Heart left ventricle (tissue), 16 donors: Measurements from ENCODE around the gene ZNF579. TPM values are rescaled to one million over a fixed set of nuclear protein-coding genes. Genes with fewer than 3 reads are reported as not detected.
A peak's percentile ranks its signal among the peaks of the same experiment; 100 is the strongest.

Experiments used
- ATAC-seq, 4 donors: fragments of 200-7000 bp; cut with Tn5 transposase; one replicate each; pipeline ENCODE4 v1.9.1; 2020 to 2022; ENCODE audit warnings: moderate library complexity in 4 of 4, mild to moderate bottlenecking in 3 of 4, moderate number of reproducible peaks in 1 of 4
- DNase-seq, 5 donors: peaks; one replicate each; pipeline ENCODE4 v3.0.0-alpha.2; 2020
- H3K27ac ChIP-seq, 12 donors: fragments of 200-600 bp; sonication (generic) in 4 of 12; one replicate each; pipeline versions ENCODE4 v1.5.0 to v1.8.0; 2016 to 2022; ENCODE audit warnings: mild to moderate bottlenecking in 2 of 12
- H3K27me3 ChIP-seq, 9 donors: fragments of 200-600 bp; sonication (generic) in 2 of 9; one replicate each; pipeline versions ENCODE4 v1.5.1 to v1.8.0; 2016 to 2022; ENCODE audit warnings: mild to moderate bottlenecking in 3 of 9
- H3K36me3 ChIP-seq, 9 donors: fragments of 200-600 bp; sonication (generic) in 2 of 9; one replicate each; pipeline versions ENCODE4 v1.5.0 to v1.8.0; 2018 to 2022; ENCODE audit warnings: mild to moderate bottlenecking in 2 of 9
- H3K4me1 ChIP-seq, 12 donors: fragments of 200-600 bp; sonication (generic) in 4 of 12; one replicate each; pipeline versions ENCODE4 v1.5.0 to v1.8.0; 2016 to 2022; ENCODE audit warnings: mild to moderate bottlenecking in 3 of 12
- H3K4me3 ChIP-seq, 12 donors: fragments of 200-600 bp; sonication (generic) in 4 of 12; one replicate each; pipeline versions ENCODE4 v1.5.0 to v1.8.0; 2017 to 2022; ENCODE audit warnings: mild to moderate bottlenecking in 9 of 12, moderate library complexity in 4 of 12
- H3K9me3 ChIP-seq, 12 donors: fragments of 200-600 bp; sonication (generic) in 4 of 12; one replicate each; pipeline versions ENCODE4 v1.5.0 to v1.8.0; 2016 to 2022; ENCODE audit warnings: mild to moderate bottlenecking in 1 of 12
- POLR2A ChIP-seq, 2 donors: fragments of 450-650 bp; IDR thresholded peaks; one replicate each; pipeline ENCODE4 v1.6.1; 2017; ENCODE audit warnings: antibody characterized with exemption in 2 of 2, mild to moderate bottlenecking in 2 of 2, moderate library complexity in 2 of 2
- WGBS, 4 donors: extraction: QIAGEN DNeasy Blood & Tissue Kit in 2 of 4; methylation state at CpG; one replicate each; pipeline versions ENCODE4 v1.1.5 to v1.1.7; 2013 to 2018; 5-methylcytosine and 5-hydroxymethylcytosine counted together
- intact Hi-C, 10 donors: fragments of 100-400 bp; cut with DNase I; formaldehyde crosslinking; loops; one replicate each; pipeline versions ENCODE4 v1.11.1 to v1.14.2; 2022
- polyA plus RNA-seq, 2 donors: library from polyadenylated mRNA; stranded (reverse); fragments of 200-250 nt; gene quantifications; one replicate each; pipeline ENCODE4 v1.2.3, GENCODE V29; 2013
- total RNA-seq, 9 donors: library from RNA; depleted of rRNA in 2 of 9; stranded (reverse); fragments of >200 nt in 2 of 9; fragmentation: NEBNext Ultra II Directional in 3 of 9; extraction: Animal tissue kit (Norgen Biotek cat#: 25700) in 3 of 9; gene quantifications; one replicate each; pipeline versions ENCODE4 v1.1.0 to v1.2.4, GENCODE V29; 2016 to 2023
- TF ChIP-seq, protein P1 (sequence below), 12 donors: fragments of 200-600 bp; sonication (generic) in 4 of 12; IDR thresholded peaks; one replicate each; pipeline versions ENCODE4 v1.5.0 to v1.8.0; 2018 to 2022; ENCODE audit warnings: antibody characterized with exemption in 12 of 12, mild to moderate bottlenecking in 5 of 12
- donor health status: ischemic (EF 13 %, LVEDD 7.1; RV severe dilation, severe dysfunction).
- donor health status: healthy with polysubstance abuse.
- donor health status: DM: no; HTN: yes; CAD: no.
- donor health status: DM: no; HTN: no; CAD: no.
- donor health status: ischemic (EF 25% LVEDD 6.9; RV normal size, moderate dysfunction).
- donor health status: ischemic (EF 25% LVEDD 5.7; RV mildly dilated, moderate dysfunction).
- donor health status: healthy.
- donor health status: DM: yes; HTN: yes; CAD: no.
- donor health status: ischemic (EF 35%, LVEDD 5.7; RV mildly dilated, moderate dysfunction).
- donor health status: nonischemic (EF 11% LVEDD 7.7; RV severe dilation, severe dysfunction).
- donor health status: DM: yes; HTN: yes; CAD: no.
- donor health status: PGD.
- donor health status: ischemic (EF 29% LVEDD 5.4; RV normal size, mild dysfunction).
- donor health status: nonischemic (EF 23%, LVEDD 6.1; RV moderate dilation, normal function).

ZNF579 gene
- total and polyA plus RNA-seq, 11 donors: 5.4 to 13.9 (median 9.8) TPM

DNA sequence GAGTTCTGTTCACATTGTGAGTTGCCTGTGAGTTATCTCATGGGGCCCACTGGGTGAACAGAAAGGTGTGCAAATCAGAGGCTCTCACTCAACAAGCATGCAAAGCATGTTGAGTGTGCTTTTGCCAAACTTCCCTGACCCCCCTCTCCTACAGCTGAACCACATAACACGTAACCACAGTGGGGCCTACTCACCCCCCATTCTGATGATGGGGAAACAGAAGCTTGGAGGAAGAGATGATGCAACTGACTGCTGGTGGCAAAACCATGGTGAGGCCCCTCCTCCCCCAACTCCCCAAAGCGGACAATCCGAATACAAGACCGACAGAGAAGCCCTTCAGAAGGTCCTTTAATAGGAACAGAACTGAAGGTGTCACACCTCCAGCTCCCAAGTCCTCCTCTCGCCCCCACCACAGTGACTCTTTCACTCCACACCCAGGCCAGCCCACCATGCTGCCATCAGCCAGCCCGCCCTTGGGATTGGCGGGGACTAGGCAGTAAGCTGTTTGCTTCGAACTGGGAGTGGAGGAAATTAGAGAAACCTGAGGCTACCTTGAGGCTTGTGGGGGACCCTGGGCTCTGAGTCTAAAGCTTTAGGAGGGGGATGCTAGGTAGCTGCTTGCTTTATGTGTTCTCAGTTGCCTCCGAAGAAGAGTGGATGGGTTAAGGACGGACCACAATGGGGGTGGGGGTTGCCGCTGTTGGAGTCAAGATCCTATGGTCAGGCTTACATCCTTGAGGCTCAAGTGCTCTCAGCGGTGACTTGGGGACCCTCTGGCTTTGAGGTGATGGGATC, 40.0 kb upstream of the ZNF579 start:
- WGBS, 4 donors: 87 to 92% (median 91%) methylated on average over 12 of the region's 12 CpGs

DNA sequence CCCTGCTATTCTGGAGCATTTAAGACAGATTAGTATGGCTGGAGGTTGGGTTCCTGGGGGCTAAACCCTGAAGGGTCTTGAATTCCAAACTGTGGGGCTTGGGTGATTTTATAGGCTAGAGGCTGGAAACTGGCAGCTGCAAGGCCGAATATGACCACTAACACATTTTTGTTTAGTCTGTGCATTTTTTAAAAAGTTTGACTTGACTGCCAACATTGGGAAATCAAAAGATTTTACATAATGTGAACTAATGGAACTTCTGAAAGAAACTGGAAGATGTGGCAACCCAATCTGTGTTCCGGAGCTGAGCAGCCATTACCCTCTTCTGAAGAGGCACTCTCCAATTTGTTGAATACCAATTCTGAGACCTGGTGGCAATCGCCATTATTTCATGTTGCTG, 38.6 kb upstream of the ZNF579 start:
- Histone ChIP-seq H3K4me1 (peaks cover 0 to 37% (median 9%) of the 10 kb centered on the region in 12 donors), H3K9me3 (no peaks in the 10 kb centered on the region), H3K4me3 (no peak overlapping the region), H3K36me3 (peaks cover 0 to 52% (median 33%) of the 10 kb centered on the region in 9 donors), H3K27me3 (no peaks in the 10 kb centered on the region), H3K27ac (peak overlapping the region in 1 of 12 donors; percentile 58)
- WGBS, 4 donors: 84 to 93% (median 88%) methylated on average over 3 of the region's 3 CpGs
- intact Hi-C loops: no loop called here
- TF ChIP-seq, protein P1, sequence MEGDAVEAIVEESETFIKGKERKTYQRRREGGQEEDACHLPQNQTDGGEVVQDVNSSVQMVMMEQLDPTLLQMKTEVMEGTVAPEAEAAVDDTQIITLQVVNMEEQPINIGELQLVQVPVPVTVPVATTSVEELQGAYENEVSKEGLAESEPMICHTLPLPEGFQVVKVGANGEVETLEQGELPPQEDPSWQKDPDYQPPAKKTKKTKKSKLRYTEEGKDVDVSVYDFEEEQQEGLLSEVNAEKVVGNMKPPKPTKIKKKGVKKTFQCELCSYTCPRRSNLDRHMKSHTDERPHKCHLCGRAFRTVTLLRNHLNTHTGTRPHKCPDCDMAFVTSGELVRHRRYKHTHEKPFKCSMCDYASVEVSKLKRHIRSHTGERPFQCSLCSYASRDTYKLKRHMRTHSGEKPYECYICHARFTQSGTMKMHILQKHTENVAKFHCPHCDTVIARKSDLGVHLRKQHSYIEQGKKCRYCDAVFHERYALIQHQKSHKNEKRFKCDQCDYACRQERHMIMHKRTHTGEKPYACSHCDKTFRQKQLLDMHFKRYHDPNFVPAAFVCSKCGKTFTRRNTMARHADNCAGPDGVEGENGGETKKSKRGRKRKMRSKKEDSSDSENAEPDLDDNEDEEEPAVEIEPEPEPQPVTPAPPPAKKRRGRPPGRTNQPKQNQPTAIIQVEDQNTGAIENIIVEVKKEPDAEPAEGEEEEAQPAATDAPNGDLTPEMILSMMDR (IDR thresholded peaks at IDR 0.05): no peak
- TF ChIP-seq POLR2A (IDR thresholded peaks at IDR 0.05): no peak
- ATAC-seq (no peak), DNase-seq (no peak)

More for the DNA sequence above, 40.0 kb upstream of the ZNF579 start:
- no peaks in the 10 kb centered on the region for H3K27me3 ChIP-seq
- H3K36me3 ChIP-seq: peaks cover 0 to 43% (median 28%) of the 10 kb centered on the region in 9 donors
- DNase-seq (peak in 1 of 5 donors; percentile 37), ATAC-seq (no peak)
- H3K4me1 ChIP-seq: peaks cover 0 to 48% (median 11%) of the 10 kb centered on the region in 12 donors
- no peaks in the 10 kb centered on the region for H3K9me3 ChIP-seq
- no peak overlapping the region for H3K27ac ChIP-seq
- intact Hi-C loops: loop anchor here in 1 of 10 donors (5.0 kb wide), 1 partner anchor 103 kb away; no protein-coding TSS in a partner anchor
- H3K4me3 ChIP-seq: no peak overlapping the region
- TF ChIP-seq, protein P1 (IDR thresholded peaks at IDR 0.05): no peak
- TF ChIP-seq POLR2A (IDR thresholded peaks at IDR 0.05): no peak

DNA sequence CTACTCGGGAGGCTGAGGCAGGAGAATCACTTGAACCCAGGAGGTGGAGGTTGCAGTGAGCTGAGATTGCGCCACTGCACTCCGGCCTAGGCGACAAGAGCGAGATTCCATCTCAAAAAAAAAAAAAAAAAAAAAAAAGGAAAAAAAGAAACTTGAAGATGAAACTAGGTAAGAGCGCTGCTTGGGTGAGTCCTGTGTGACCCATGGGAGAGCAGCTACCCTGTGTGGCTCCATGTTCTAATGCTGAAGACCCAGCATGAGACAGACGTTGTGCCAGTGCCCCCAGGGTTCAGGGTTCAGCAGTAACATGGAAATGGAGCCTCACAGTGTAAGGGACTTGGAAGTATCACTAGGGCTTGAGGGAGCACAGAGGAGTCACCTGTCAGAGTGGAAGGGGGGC, 37.8 kb upstream of the ZNF579 start:
- peaks cover 0 to 32% (median 3%) of the 10 kb centered on the region in 12 donors for H3K4me1 ChIP-seq
- TF ChIP-seq, protein P1 (IDR thresholded peaks at IDR 0.05): no peak
- no peak for TF ChIP-seq POLR2A (IDR thresholded peaks at IDR 0.05)
- ATAC-seq (no peak), DNase-seq (peak in 1 of 5 donors; percentile 9)
- H3K27me3 ChIP-seq: no peaks in the 10 kb centered on the region
- no peak overlapping the region for H3K27ac ChIP-seq
- 90 to 93% (median 91%) methylated on average over 7 of the region's 7 CpGs for WGBS, 4 donors
- no peaks in the 10 kb centered on the region for H3K9me3 ChIP-seq
- H3K4me3 ChIP-seq: no peak overlapping the region
- intact Hi-C loops: no loop called here
- peaks cover 0 to 61% (median 36%) of the 10 kb centered on the region in 9 donors for H3K36me3 ChIP-seq

DNA sequence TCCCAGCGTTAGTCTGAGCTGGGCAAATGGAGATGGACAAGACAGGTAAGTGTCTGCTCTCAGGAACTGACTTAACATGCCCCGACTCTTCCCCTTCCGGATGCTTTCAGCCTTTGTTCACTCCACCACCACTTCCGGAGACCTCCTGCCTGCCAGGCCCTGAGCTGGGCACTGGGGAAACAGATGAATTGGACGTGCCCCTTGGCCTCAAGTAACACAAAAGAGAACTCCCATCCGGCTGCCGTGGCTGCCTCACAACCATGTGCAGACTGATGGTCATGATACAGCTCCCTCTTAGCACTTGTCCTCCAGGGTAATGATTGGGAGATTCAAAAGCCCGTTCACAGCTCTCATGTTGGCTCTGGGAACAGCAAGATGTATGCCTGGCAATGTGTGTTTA, 36.8 kb upstream of the ZNF579 start:
- ATAC-seq: no peak
- TF ChIP-seq POLR2A (IDR thresholded peaks at IDR 0.05): no peak
- TF ChIP-seq, protein P1 (IDR thresholded peaks at IDR 0.05): no peak
- Histone ChIP-seq H3K36me3 (peaks cover 0 to 62% (median 36%) of the 10 kb centered on the region in 9 donors), H3K27ac (no peak overlapping the region), H3K4me1 (peaks cover 0 to 28% (median 4%) of the 10 kb centered on the region in 12 donors), H3K27me3 (no peaks in the 10 kb centered on the region), H3K9me3 (no peaks in the 10 kb centered on the region), H3K4me3 (no peak overlapping the region)
- intact Hi-C loops: no loop called here
- 86 to 93% (median 87%) methylated on average over 8 of the region's 8 CpGs for WGBS, 4 donors
- peak in 1 of 5 donors; percentile 41 for DNase-seq
